Panc1 (cell line): ENCODE data around the gene APOLD1.

Source experiments
- POLR2AphosphoS5 ChIP-seq: IDR thresholded peaks from 2 replicates; pipeline ENCODE4 v1.6.1; 2012; ENCODE audit warnings: mild to moderate bottlenecking, low read depth, low read length, moderate library complexity
- TF ChIP-seq, protein P1 (sequence below): fragments of 450-650 bp; IDR thresholded peaks from 2 replicates; pipeline ENCODE4 v1.5.1; 2017; ENCODE audit warnings: mild to moderate bottlenecking

DNA sequence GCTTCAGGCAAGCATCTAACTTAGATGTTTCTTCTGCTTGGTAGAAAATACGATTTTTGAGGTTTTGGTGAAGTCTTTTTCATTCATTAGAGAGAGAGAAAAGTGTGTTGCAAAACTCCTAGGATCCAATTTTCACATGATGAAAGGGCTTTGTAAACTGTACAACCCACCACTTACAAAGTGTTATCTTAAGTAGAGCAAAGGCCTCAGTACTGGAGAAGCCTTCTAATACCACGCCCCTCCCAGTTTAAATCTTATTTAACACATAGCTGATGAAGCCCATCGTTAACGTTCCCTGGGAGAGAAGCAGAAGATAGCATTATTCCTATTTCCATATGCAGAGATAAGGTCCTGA is 869 bp downstream of the APOLD1 start:
- TF ChIP-seq, protein P1, sequence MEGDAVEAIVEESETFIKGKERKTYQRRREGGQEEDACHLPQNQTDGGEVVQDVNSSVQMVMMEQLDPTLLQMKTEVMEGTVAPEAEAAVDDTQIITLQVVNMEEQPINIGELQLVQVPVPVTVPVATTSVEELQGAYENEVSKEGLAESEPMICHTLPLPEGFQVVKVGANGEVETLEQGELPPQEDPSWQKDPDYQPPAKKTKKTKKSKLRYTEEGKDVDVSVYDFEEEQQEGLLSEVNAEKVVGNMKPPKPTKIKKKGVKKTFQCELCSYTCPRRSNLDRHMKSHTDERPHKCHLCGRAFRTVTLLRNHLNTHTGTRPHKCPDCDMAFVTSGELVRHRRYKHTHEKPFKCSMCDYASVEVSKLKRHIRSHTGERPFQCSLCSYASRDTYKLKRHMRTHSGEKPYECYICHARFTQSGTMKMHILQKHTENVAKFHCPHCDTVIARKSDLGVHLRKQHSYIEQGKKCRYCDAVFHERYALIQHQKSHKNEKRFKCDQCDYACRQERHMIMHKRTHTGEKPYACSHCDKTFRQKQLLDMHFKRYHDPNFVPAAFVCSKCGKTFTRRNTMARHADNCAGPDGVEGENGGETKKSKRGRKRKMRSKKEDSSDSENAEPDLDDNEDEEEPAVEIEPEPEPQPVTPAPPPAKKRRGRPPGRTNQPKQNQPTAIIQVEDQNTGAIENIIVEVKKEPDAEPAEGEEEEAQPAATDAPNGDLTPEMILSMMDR = no peak
- TF ChIP-seq POLR2AphosphoS5 = no peak
